GM18870 (cell line): ENCODE results near the gene ZDHHC4.
A peak's percentile ranks its signal among the peaks of the same experiment; 100 is the strongest.

Source experiments
- ATAC-seq: cut with Tn5 transposase; IDR thresholded peaks from one replicate; pipeline ENCODE4 v1.9.1; 2021; ENCODE audit warnings: moderate library complexity; ENCODE audit not compliant: unreplicated experiment

The ZDHHC4 gene

GRCh38 chr7:6577369-6578113 is at the start of gene ZDHHC4:
Gene ZDHHC4 (plus strand): TSS chr7:6577454. CDS start chr7:6580562, 3,108 bp downstream.
- ATAC-seq: peak; percentile 89

GRCh38 chr7:6528401-6529130 is 48.7 kb upstream of the ZDHHC4 start:
- ATAC-seq: no peak

GRCh38 chr7:6529643-6530042 is 47.6 kb upstream of the ZDHHC4 start:
- no peak for ATAC-seq

GRCh38 chr7:6530626-6531491 is 46.4 kb upstream of the ZDHHC4 start:
- no peak for ATAC-seq

GRCh38 chr7:6531492-6532279 is 45.6 kb upstream of the ZDHHC4 start:
- ATAC-seq: no peak

- ATAC-seq: no peak
Measured at GRCh38 chr7:6532516-6532915, 44.7 kb upstream of the ZDHHC4 start.

GRCh38 chr7:6533893-6534495 is 43.3 kb upstream of the ZDHHC4 start:
- no peak for ATAC-seq

GRCh38 chr7:6536262-6537260 is 40.7 kb upstream of the ZDHHC4 start:
- ATAC-seq: no peak

- ATAC-seq: no peak
Measured at GRCh38 chr7:6542368-6542767, 34.9 kb upstream of the ZDHHC4 start.

GRCh38 chr7:6545398-6546126 is 31.7 kb upstream of the ZDHHC4 start:
- no peak for ATAC-seq

- no peak for ATAC-seq
Measured at GRCh38 chr7:6546498-6547251, 30.6 kb upstream of the ZDHHC4 start.

- ATAC-seq: no peak
Measured at GRCh38 chr7:6547400-6547799, 29.9 kb upstream of the ZDHHC4 start.

- no peak for ATAC-seq
Measured at GRCh38 chr7:6551016-6551511, 26.2 kb upstream of the ZDHHC4 start, which contains the start of gene GRID2IP. Gene GRID2IP (minus strand): TSS chr7:6551461. CDS start chr7:6551436, 25 bp downstream.

GRCh38 chr7:6553448-6554044 is 23.7 kb upstream of the ZDHHC4 start:
- ATAC-seq: no peak

GRCh38 chr7:6554848-6555247 is 22.4 kb upstream of the ZDHHC4 start:
- no peak for ATAC-seq

- ATAC-seq: no peak
Measured at GRCh38 chr7:6556196-6556595, 21.1 kb upstream of the ZDHHC4 start.

GRCh38 chr7:6558837-6559236 is 18.4 kb upstream of the ZDHHC4 start:
- no peak for ATAC-seq
